ENCODE results near the gene PIEZO1.

The PIEZO1 gene

DNA sequence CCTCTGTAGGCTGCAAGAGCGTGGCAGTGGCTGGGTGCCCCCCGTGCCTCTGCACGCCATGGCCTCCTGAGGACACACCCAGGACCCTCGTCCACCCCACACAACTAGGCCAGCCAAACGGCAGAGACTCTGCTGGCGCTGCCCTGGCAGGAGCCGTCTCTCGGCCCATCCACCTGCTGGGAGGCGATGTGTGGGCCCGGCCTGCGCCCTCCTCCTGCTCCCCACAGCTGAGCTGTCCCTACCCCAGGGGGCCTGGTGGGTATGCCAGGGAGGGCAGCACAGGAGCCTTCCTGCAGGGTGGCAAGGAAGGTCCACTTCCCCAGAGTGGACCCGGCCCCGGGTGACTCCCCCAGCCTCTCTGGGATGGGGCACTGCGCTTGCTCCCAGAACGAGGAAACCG, 85.8 kb downstream of the PIEZO1 start:
- POLR2A ChIA-PET, result no interaction called here
- TF ChIP-seq, protein P1, sequence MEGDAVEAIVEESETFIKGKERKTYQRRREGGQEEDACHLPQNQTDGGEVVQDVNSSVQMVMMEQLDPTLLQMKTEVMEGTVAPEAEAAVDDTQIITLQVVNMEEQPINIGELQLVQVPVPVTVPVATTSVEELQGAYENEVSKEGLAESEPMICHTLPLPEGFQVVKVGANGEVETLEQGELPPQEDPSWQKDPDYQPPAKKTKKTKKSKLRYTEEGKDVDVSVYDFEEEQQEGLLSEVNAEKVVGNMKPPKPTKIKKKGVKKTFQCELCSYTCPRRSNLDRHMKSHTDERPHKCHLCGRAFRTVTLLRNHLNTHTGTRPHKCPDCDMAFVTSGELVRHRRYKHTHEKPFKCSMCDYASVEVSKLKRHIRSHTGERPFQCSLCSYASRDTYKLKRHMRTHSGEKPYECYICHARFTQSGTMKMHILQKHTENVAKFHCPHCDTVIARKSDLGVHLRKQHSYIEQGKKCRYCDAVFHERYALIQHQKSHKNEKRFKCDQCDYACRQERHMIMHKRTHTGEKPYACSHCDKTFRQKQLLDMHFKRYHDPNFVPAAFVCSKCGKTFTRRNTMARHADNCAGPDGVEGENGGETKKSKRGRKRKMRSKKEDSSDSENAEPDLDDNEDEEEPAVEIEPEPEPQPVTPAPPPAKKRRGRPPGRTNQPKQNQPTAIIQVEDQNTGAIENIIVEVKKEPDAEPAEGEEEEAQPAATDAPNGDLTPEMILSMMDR (IDR thresholded peaks at IDR 0.05; ENCODE audit: control extremely low read depth, extremely low read depth, low read depth, missing control alignments), result no peak
- CTCF ChIA-PET, result interaction anchor here (1.2 kb wide), 1 partner anchor 19 kb away, joined by 3 read pairs; no protein-coding TSS in a partner anchor
- no peak for DNase-seq (ENCODE audit: extremely low spot score)

DNA sequence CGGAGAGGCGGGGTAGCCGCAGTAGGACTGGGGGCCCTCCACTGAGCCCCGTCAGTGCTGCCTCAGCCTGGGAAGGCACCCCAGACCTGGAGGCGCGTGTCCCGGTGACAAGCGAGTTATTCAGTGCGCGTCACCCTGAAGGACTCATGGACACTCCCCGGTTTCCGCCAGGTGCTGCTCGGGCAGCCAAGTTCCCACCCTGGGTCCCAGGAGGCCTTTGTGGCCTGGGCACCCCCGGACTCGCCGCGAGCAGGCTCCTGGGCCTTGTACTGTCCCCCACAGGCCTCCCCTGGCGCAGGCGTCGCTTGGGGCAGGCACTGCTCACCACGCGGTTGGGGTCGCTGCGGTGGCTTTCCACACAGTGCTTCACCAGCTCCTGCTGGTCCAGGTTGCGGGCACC, 86.4 kb downstream of the PIEZO1 start:
- TF ChIP-seq, protein P1 (IDR thresholded peaks at IDR 0.05; ENCODE audit: control extremely low read depth, extremely low read depth, low read depth, missing control alignments), result no peak
- CTCF ChIA-PET, result interaction anchor here (1.2 to 1.3 kb wide), 2 partner anchors 11 to 18 kb away, joined by 3 to 4 read pairs; no protein-coding TSS in a partner anchor
- POLR2A ChIA-PET, result no interaction called here
- DNase-seq (ENCODE audit: extremely low spot score), result no peak

DNA sequence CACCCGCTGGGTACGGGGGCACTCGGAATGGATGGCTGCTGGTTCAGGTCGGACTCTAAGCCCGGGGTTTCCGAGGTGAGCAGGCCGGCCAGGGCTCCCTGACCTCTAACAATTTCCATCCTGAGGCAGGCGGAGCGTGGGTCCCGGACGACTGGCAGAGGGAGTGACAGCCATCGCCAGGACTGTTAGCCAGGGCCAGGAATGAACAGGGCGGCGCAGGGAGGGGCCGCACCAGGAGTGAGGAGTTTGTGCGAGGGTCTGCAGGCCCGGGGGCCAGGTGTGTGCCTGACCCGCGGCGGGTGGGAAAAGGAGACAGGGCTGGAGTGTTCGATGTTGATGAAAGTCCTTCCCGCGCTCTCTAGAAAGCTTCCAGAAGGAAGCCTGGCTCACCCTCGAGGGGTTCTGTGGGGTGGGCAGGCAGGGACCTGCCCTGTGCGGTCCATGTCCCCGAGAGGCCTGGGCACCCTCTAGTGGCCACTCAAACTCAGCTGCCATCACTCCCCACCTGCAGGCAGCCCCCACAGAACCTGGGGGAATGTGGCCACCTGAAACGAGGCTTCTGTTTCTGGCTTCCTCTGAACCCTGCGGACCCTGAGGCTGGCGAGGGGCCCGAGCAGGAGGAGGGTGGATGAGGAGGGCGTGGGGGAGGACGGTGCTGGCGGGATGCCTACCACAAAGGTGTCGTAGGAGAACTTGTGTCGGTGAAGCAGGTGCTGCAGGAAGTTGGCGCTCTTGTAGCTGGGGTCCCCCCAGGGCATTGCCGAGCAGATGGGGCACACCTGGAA, 87.0 kb downstream of the PIEZO1 start:
- TF ChIP-seq, protein P1 (IDR thresholded peaks at IDR 0.05; ENCODE audit: control extremely low read depth, extremely low read depth, low read depth, missing control alignments), result peak; percentile 18
- ChIA-PET CTCF (interaction anchor here (1.2 to 1.3 kb wide), 2 partner anchors 11 to 18 kb away, joined by 3 to 4 read pairs; no protein-coding TSS in a partner anchor), POLR2A (no interaction called here)
- DNase-seq (ENCODE audit: extremely low spot score), result no peak

DNA sequence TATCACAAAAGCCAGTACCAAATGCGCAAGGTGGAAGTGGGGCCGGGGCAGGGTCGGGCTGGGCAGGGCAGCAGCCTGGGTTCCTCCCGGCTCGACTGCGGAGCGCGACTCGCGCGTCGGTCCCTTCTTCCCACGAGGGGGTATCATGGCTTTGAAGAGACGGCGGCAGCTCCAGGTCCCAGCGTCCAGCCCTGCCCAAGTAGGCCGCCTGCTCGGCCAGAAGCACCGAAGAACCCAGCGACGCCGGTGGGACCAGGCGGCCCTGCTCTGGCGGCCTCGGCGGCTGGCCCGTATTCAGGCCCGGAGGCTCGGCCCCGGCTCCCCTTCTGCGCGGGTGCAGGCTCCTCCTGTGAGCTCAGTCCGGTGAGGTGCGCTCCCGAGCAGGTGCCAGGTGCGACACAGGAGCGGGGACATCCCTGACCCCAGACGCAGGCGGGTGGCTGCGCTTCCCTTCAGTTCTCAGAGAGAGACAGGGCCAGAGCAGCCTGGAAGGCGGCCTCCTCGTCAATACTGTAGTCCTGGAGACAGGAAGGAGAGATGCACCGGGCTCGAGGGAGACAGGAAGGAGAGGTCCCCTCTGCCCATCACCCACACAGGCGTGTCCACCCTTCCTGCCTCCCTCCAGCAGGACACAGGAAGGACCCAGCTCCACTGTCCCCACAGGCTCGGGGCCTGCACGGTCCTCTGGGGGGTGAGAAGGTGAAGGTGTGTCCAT, 87.7 kb downstream of the PIEZO1 start:
- ChIA-PET CTCF (interaction anchor here (1.3 kb wide), 1 partner anchor 10 kb away, joined by 4 read pairs; no protein-coding TSS in a partner anchor), POLR2A (no interaction called here)
- DNase-seq (ENCODE audit: extremely low spot score), result no peak
- TF ChIP-seq, protein P1 (IDR thresholded peaks at IDR 0.05; ENCODE audit: control extremely low read depth, extremely low read depth, low read depth, missing control alignments), result no peak

DNA sequence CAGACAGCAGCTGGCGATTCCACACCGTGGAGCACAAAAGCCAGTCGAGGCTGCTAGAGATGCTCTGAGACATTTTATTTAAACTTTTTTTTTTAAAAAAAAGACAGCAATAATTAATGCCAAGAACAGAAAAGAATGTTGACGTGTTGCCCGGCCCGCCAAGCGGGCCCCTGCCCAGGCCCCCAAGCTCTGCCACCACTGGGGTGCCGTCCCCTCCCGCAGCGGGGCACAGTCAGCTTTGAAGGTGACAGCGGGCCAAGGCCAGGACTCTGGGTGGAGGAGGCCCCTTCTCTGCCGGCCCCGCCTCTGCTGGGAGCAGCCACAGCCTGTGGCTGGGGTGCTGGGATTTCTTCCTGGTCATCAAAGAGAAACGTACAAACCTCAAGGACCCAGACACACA, 88.6 kb downstream of the PIEZO1 start:
- POLR2A ChIA-PET, result no interaction called here
- CTCF ChIA-PET, result no interaction called here
- no peak for DNase-seq (ENCODE audit: extremely low spot score)
- TF ChIP-seq, protein P1 (IDR thresholded peaks at IDR 0.05; ENCODE audit: control extremely low read depth, extremely low read depth, low read depth, missing control alignments), result no peak

DNA sequence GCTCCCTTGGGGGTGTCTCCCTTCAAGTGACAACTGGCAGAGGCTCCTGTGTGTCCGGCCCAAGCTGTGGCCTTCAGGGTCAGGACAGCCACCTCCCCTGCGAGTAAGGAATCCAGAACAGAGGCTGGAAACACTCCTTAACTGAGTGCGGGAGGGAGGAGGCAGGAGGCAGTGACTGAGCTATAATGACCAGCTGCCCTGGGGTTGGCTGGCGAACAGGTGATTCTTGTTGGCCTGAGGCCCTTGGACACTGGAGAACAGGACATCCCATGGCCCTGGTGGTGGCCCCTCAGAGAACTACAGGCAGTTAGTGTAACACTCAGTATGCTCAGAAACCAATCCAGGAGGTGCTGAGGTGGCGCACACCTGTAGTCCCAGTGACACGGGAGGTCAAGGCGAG, 89.3 kb downstream of the PIEZO1 start:
- TF ChIP-seq, protein P1 (IDR thresholded peaks at IDR 0.05; ENCODE audit: control extremely low read depth, extremely low read depth, low read depth, missing control alignments), result no peak
- DNase-seq (ENCODE audit: extremely low spot score), result no peak
- ChIA-PET POLR2A (no interaction called here), CTCF (no interaction called here)

Data from GM10248 (cell line).